Neural progenitor cell (in vitro differentiated cells): ENCODE results near the gene SPTBN5. TPM values are rescaled to one million over a fixed set of nuclear protein-coding genes. Genes with fewer than 3 reads are reported as not detected.

Experiments
- DNase-seq: peaks from one replicate; pipeline ENCODE4 v3.0.0-alpha.2; 2016; ENCODE audit warnings: low spot score
- H2AFZ ChIP-seq: fragments of 200-600 bp; sonication (generic); replicated peaks from 2 replicates; pipeline ENCODE4 v1.6.1; 2016; ENCODE audit warnings: antibody characterized with exemption
- H3F3A ChIP-seq: fragments of 200-600 bp; sonication (generic); 2 replicates; pipeline ENCODE4 v1.6.1; 2016; ENCODE audit warnings: antibody characterized with exemption, low read depth
- H3K27ac ChIP-seq: fragments of 200-600 bp; sonication (generic); 2 replicates; pipeline ENCODE4 v1.5.1; 2016; ENCODE audit warnings: mild to moderate bottlenecking
- H3K27me3 ChIP-seq: fragments of 200-600 bp; sonication (generic); 2 replicates; pipeline ENCODE4 v1.6.1; 2016; ENCODE audit warnings: mild to moderate bottlenecking, moderate library complexity
- H3K36me3 ChIP-seq: fragments of 200-600 bp; sonication (generic); 2 replicates; pipeline ENCODE4 v1.5.1; 2016
- H3K4me1 ChIP-seq: fragments of 200-600 bp; sonication (generic); 2 replicates; pipeline ENCODE4 v1.6.1; 2016; ENCODE audit warnings: mixed run types
- H3K4me2 ChIP-seq: fragments of 200-600 bp; sonication (generic); 2 replicates; pipeline ENCODE4 v1.6.1; 2016
- H3K4me3 ChIP-seq: fragments of 200-600 bp; sonication (generic); 2 replicates; pipeline ENCODE4 v1.5.1; 2016
- H3K79me2 ChIP-seq: fragments of 200-600 bp; sonication (generic); 2 replicates; pipeline ENCODE4 v1.6.1; 2016; ENCODE audit warnings: low read depth
- H3K9ac ChIP-seq: fragments of 200-600 bp; sonication (generic); 2 replicates; pipeline ENCODE4 v1.6.1; 2016
- H3K9me3 ChIP-seq: fragments of 200-600 bp; sonication (generic); 2 replicates; pipeline ENCODE4 v1.5.1; 2016; ENCODE audit warnings: low read depth
- H4K20me1 ChIP-seq: fragments of 200-600 bp; sonication (generic); 2 replicates; pipeline ENCODE4 v1.6.1; 2016; ENCODE audit warnings: low read depth
- H3K27ac Mint-ChIP-seq: 3 replicates; pipeline ENCODE4 v1.8.0; 2021; ENCODE audit warnings: mixed read lengths
- H3K27me3 Mint-ChIP-seq: 2 replicates; pipeline ENCODE4 v1.8.0; 2022; ENCODE audit warnings: low read depth, mild to moderate bottlenecking, inconsistent platforms, moderate library complexity, mixed read lengths; ENCODE audit not compliant: insufficient read depth
- H3K36me3 Mint-ChIP-seq: 3 replicates; pipeline ENCODE4 v1.8.0; 2021; ENCODE audit warnings: mixed read lengths
- H3K4me1 Mint-ChIP-seq: 3 replicates; pipeline ENCODE4 v1.8.0; 2021; ENCODE audit warnings: mixed read lengths
- H3K4me3 Mint-ChIP-seq: 3 replicates; pipeline ENCODE4 v1.8.0; 2021; ENCODE audit warnings: mild to moderate bottlenecking, moderate library complexity, mixed read lengths
- H3K9me3 Mint-ChIP-seq: 3 replicates; pipeline ENCODE4 v1.8.0; 2020; ENCODE audit warnings: mixed read lengths
- EZH2 ChIP-seq: fragments of 200-600 bp; sonication (generic); IDR thresholded peaks from 2 replicates; pipeline ENCODE4 v1.6.1; 2017; ENCODE audit warnings: antibody characterized with exemption, mild to moderate bottlenecking, moderate library complexity
- EZH2phosphoT487 ChIP-seq: fragments of 200-600 bp; sonication (generic); IDR thresholded peaks from 2 replicates; pipeline ENCODE4 v1.6.1; 2017; ENCODE audit warnings: antibody characterized with exemption
- total RNA-seq: library from RNA; depleted of rRNA; stranded (reverse); fragments of >200 nt; gene quantifications from 2 replicates; pipeline ENCODE4 v1.2.3, GENCODE V29; 2015; ENCODE audit warnings: low replicate concordance
- TF ChIP-seq, protein P1 (sequence below): fragments of 200-600 bp; sonication (generic); IDR thresholded peaks from 2 replicates; pipeline ENCODE4 v1.5.1; 2017; ENCODE audit warnings: antibody characterized with exemption, mild to moderate bottlenecking

SPTBN5 gene
- total RNA-seq, 1 donor from 2014 or later, result not detected

GRCh38 chr15:41822957-41823356 lies 70.9 kb downstream of the SPTBN5 start:
- no peaks in the 10 kb centered on the region for H3K36me3 ChIP-seq
- peaks cover 6% of the 10 kb centered on the region for H3F3A ChIP-seq
- no peak overlapping the region for H3K4me3 ChIP-seq
- no peaks in the 10 kb centered on the region for H3K9me3 ChIP-seq
- no peak overlapping the region for H3K4me3 Mint-ChIP-seq
- no peak overlapping the region for H2AFZ ChIP-seq
- no peaks in the 10 kb centered on the region for H3K79me2 ChIP-seq
- H4K20me1 ChIP-seq, result no peaks in the 10 kb centered on the region
- no peaks in the 10 kb centered on the region for H3K9me3 Mint-ChIP-seq
- H3K4me1 ChIP-seq, result peaks cover 7% of the 10 kb centered on the region
- no peak overlapping the region for H3K9ac ChIP-seq
- peaks cover 22% of the 10 kb centered on the region for H3K36me3 Mint-ChIP-seq
- H3K4me1 Mint-ChIP-seq, result peaks cover 7% of the 10 kb centered on the region
- no peak for DNase-seq
- H3K27me3 ChIP-seq, result peaks cover 10% of the 10 kb centered on the region
- no peak overlapping the region for H3K4me2 ChIP-seq
- no peak overlapping the region for H3K27ac Mint-ChIP-seq
- H3K27me3 Mint-ChIP-seq, result peaks cover 4% of the 10 kb centered on the region
- H3K27ac ChIP-seq, result no peak overlapping the region
- TF ChIP-seq EZH2phosphoT487 (no peak), EZH2 (no peak)
- TF ChIP-seq, protein P1, sequence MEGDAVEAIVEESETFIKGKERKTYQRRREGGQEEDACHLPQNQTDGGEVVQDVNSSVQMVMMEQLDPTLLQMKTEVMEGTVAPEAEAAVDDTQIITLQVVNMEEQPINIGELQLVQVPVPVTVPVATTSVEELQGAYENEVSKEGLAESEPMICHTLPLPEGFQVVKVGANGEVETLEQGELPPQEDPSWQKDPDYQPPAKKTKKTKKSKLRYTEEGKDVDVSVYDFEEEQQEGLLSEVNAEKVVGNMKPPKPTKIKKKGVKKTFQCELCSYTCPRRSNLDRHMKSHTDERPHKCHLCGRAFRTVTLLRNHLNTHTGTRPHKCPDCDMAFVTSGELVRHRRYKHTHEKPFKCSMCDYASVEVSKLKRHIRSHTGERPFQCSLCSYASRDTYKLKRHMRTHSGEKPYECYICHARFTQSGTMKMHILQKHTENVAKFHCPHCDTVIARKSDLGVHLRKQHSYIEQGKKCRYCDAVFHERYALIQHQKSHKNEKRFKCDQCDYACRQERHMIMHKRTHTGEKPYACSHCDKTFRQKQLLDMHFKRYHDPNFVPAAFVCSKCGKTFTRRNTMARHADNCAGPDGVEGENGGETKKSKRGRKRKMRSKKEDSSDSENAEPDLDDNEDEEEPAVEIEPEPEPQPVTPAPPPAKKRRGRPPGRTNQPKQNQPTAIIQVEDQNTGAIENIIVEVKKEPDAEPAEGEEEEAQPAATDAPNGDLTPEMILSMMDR, result no peak

- Histone ChIP-seq H3F3A (peaks cover 6% of the 10 kb centered on the region), H2AFZ (no peak overlapping the region), H3K36me3 (no peaks in the 10 kb centered on the region), H3K27ac (no peak overlapping the region), H4K20me1 (no peaks in the 10 kb centered on the region), H3K9ac (no peak overlapping the region), H3K4me1 (peaks cover 7% of the 10 kb centered on the region), H3K4me2 (no peak overlapping the region), H3K27me3 (peaks cover 8% of the 10 kb centered on the region), H3K4me3 (no peak overlapping the region), H3K9me3 (no peaks in the 10 kb centered on the region), H3K79me2 (no peaks in the 10 kb centered on the region)
- DNase-seq, result no peak
- Mint-ChIP-seq H3K27ac (no peak overlapping the region), H3K27me3 (peaks cover 2% of the 10 kb centered on the region), H3K9me3 (no peaks in the 10 kb centered on the region), H3K36me3 (peaks cover 25% of the 10 kb centered on the region), H3K4me3 (no peak overlapping the region), H3K4me1 (peaks cover 7% of the 10 kb centered on the region)
- no peak for TF ChIP-seq EZH2
- TF ChIP-seq EZH2phosphoT487, result no peak
- TF ChIP-seq, protein P1, result no peak
These were observed 71.4 kb downstream of the SPTBN5 start for GRCh38 chr15:41822471-41822870.

GRCh38 chr15:41821831-41822230 lies 72.0 kb downstream of the SPTBN5 start:
- Histone ChIP-seq H3F3A (peaks cover 6% of the 10 kb centered on the region), H2AFZ (no peak overlapping the region), H3K79me2 (no peaks in the 10 kb centered on the region), H3K4me3 (no peak overlapping the region), H3K9me3 (no peaks in the 10 kb centered on the region), H4K20me1 (no peaks in the 10 kb centered on the region), H3K27me3 (peaks cover 2% of the 10 kb centered on the region), H3K27ac (no peak overlapping the region), H3K4me2 (no peak overlapping the region), H3K36me3 (no peaks in the 10 kb centered on the region), H3K9ac (no peak overlapping the region), H3K4me1 (peaks cover 7% of the 10 kb centered on the region)
- TF ChIP-seq, protein P1, result no peak
- TF ChIP-seq EZH2phosphoT487, result no peak
- TF ChIP-seq EZH2, result no peak
- Mint-ChIP-seq H3K4me1 (peaks cover 7% of the 10 kb centered on the region), H3K4me3 (no peak overlapping the region), H3K36me3 (peaks cover 31% of the 10 kb centered on the region), H3K27ac (no peak overlapping the region), H3K27me3 (peaks cover 2% of the 10 kb centered on the region), H3K9me3 (no peaks in the 10 kb centered on the region)
- no peak for DNase-seq
